Measurements from ENCODE around the gene CLRN3.

CLRN3 gene

GRCh38 chr10:127872011-127872761 lies 20.6 kb downstream of the CLRN3 start:
- Histone ChIP-seq H3K79me1 (ENCODE audit: low read depth, low read length) (no peaks in the 10 kb centered on the region), H3K9me3 (replicated peaks in 1 of 2; ENCODE audit: control insufficient read depth in 2 of 2, insufficient read depth in 1 of 2, low read depth in 1 of 2, low read length in 2 of 2) (peaks cover 0 to 1% of the 10 kb centered on the region in 2 donors), H4K8ac (ENCODE audit: low read depth, low read length) (no peak overlapping the region), H3K27ac (replicated peaks; ENCODE audit: low read length) (no peak overlapping the region), H3K36me3 (replicated peaks in 1 of 2; ENCODE audit: control insufficient read depth in 2 of 2, insufficient read depth in 2 of 2, low read length in 2 of 2) (no peaks in the 10 kb centered on the region), H3K18ac (ENCODE audit: low read length) (peak overlapping the region; percentile 11), H3K4me1 (ENCODE audit: control insufficient read depth in 2 of 2, insufficient read depth in 1 of 2, low read depth in 1 of 2, low read length in 2 of 2) (peaks cover 0 to 5% of the 10 kb centered on the region in 2 donors), H3K27me3 (ENCODE audit: control insufficient read depth in 3 of 3, insufficient read depth in 3 of 3, low read depth in 1 of 3, low read length in 3 of 3) (no peaks in the 10 kb centered on the region), H4K91ac (ENCODE audit: low read depth, low read length, poor library complexity) (no peak overlapping the region), H3K9ac (ENCODE audit: low read depth, low read length, poor library complexity) (no peak overlapping the region), H2BK120ac (ENCODE audit: low read depth, low read length) (no peak overlapping the region), H3K4ac (ENCODE audit: low read length) (no peak overlapping the region), H2BK5ac (ENCODE audit: low read length) (no peak overlapping the region), H3K4me2 (ENCODE audit: insufficient read depth, low read length, poor library complexity, severe bottlenecking) (no peak overlapping the region), H2BK12ac (ENCODE audit: low read length) (no peak overlapping the region), H3K23ac (ENCODE audit: low read depth, low read length, poor library complexity) (no peak overlapping the region), H2BK15ac (ENCODE audit: low read length) (no peak overlapping the region), H2AK5ac (ENCODE audit: low read depth, low read length) (no peak overlapping the region), H2AFZ (ENCODE audit: low read length) (no peak overlapping the region), H3K14ac (ENCODE audit: low read length) (no peak overlapping the region), H3K4me3 (ENCODE audit: low read length in 2 of 2) (peak overlapping the region in 1 of 2 donors; percentile 20)
- WGBS, 2 donors (ENCODE audit: extremely low coverage in 2 of 2, insufficient read length in 2 of 2, insufficient replicate concordance in 1 of 2): no CpG with 5 or more reads among the region's 23 CpGs
- DNase-seq (ENCODE audit: low spot score): no peak

- no CpG with 5 or more reads among the region's 7 CpGs for WGBS, 2 donors (ENCODE audit: extremely low coverage in 2 of 2, insufficient read length in 2 of 2, insufficient replicate concordance in 1 of 2)
- no peak overlapping the region for H2BK12ac ChIP-seq (ENCODE audit: low read length)
- H2BK5ac ChIP-seq (ENCODE audit: low read length): no peak overlapping the region
- no peak overlapping the region for H4K8ac ChIP-seq (ENCODE audit: low read depth, low read length)
- no peak overlapping the region for H2AK5ac ChIP-seq (ENCODE audit: low read depth, low read length)
- H2BK120ac ChIP-seq (ENCODE audit: low read depth, low read length): no peak overlapping the region
- H4K91ac ChIP-seq (ENCODE audit: low read depth, low read length, poor library complexity): no peak overlapping the region
- H3K9me3 ChIP-seq (replicated peaks in 1 of 2; ENCODE audit: control insufficient read depth in 2 of 2, insufficient read depth in 1 of 2, low read depth in 1 of 2, low read length in 2 of 2): peaks cover 0 to 1% of the 10 kb centered on the region in 2 donors
- H3K79me1 ChIP-seq (ENCODE audit: low read depth, low read length): no peaks in the 10 kb centered on the region
- H2AFZ ChIP-seq (ENCODE audit: low read length): no peak overlapping the region
- no peak overlapping the region for H3K23ac ChIP-seq (ENCODE audit: low read depth, low read length, poor library complexity)
- no peak overlapping the region for H2BK15ac ChIP-seq (ENCODE audit: low read length)
- no peak overlapping the region for H3K27ac ChIP-seq (replicated peaks; ENCODE audit: low read length)
- H3K9ac ChIP-seq (ENCODE audit: low read depth, low read length, poor library complexity): no peak overlapping the region
- H3K27me3 ChIP-seq (ENCODE audit: control insufficient read depth in 3 of 3, insufficient read depth in 3 of 3, low read depth in 1 of 3, low read length in 3 of 3): no peaks in the 10 kb centered on the region
- H3K18ac ChIP-seq (ENCODE audit: low read length): no peak overlapping the region
- H3K4me3 ChIP-seq (ENCODE audit: low read length in 2 of 2): no peak overlapping the region
- H3K4me2 ChIP-seq (ENCODE audit: insufficient read depth, low read length, poor library complexity, severe bottlenecking): no peak overlapping the region
- no peak overlapping the region for H3K14ac ChIP-seq (ENCODE audit: low read length)
- no peak for DNase-seq (ENCODE audit: low spot score)
- no peaks in the 10 kb centered on the region for H3K36me3 ChIP-seq (replicated peaks in 1 of 2; ENCODE audit: control insufficient read depth in 2 of 2, insufficient read depth in 2 of 2, low read length in 2 of 2)
- H3K4ac ChIP-seq (ENCODE audit: low read length): no peak overlapping the region
- peaks cover 0 to 5% of the 10 kb centered on the region in 2 donors for H3K4me1 ChIP-seq (ENCODE audit: control insufficient read depth in 2 of 2, insufficient read depth in 1 of 2, low read depth in 1 of 2, low read length in 2 of 2)
These were observed 21.1 kb downstream of the CLRN3 start for GRCh38 chr10:127871631-127872010.

- H3K4ac ChIP-seq (ENCODE audit: low read length): no peak overlapping the region
- no peaks in the 10 kb centered on the region for H3K36me3 ChIP-seq (replicated peaks in 1 of 2; ENCODE audit: control insufficient read depth in 2 of 2, insufficient read depth in 2 of 2, low read length in 2 of 2)
- no peak overlapping the region for H2BK15ac ChIP-seq (ENCODE audit: low read length)
- peaks cover 1% of the 10 kb centered on the region in 2 donors for H3K9me3 ChIP-seq (replicated peaks in 1 of 2; ENCODE audit: control insufficient read depth in 2 of 2, insufficient read depth in 1 of 2, low read depth in 1 of 2, low read length in 2 of 2)
- no peak overlapping the region for H4K8ac ChIP-seq (ENCODE audit: low read depth, low read length)
- H2AFZ ChIP-seq (ENCODE audit: low read length): no peak overlapping the region
- no peak overlapping the region for H3K14ac ChIP-seq (ENCODE audit: low read length)
- H2BK120ac ChIP-seq (ENCODE audit: low read depth, low read length): no peak overlapping the region
- no peak overlapping the region for H2BK12ac ChIP-seq (ENCODE audit: low read length)
- H3K4me3 ChIP-seq (ENCODE audit: low read length in 2 of 2): no peak overlapping the region
- H3K9ac ChIP-seq (ENCODE audit: low read depth, low read length, poor library complexity): no peak overlapping the region
- no peak overlapping the region for H3K27ac ChIP-seq (replicated peaks; ENCODE audit: low read length)
- H3K79me1 ChIP-seq (ENCODE audit: low read depth, low read length): no peaks in the 10 kb centered on the region
- no peaks in the 10 kb centered on the region for H3K27me3 ChIP-seq (ENCODE audit: control insufficient read depth in 3 of 3, insufficient read depth in 3 of 3, low read depth in 1 of 3, low read length in 3 of 3)
- no peak overlapping the region for H3K4me2 ChIP-seq (ENCODE audit: insufficient read depth, low read length, poor library complexity, severe bottlenecking)
- H2AK5ac ChIP-seq (ENCODE audit: low read depth, low read length): no peak overlapping the region
- no peak overlapping the region for H4K91ac ChIP-seq (ENCODE audit: low read depth, low read length, poor library complexity)
- no peak overlapping the region for H2BK5ac ChIP-seq (ENCODE audit: low read length)
- DNase-seq (ENCODE audit: low spot score): no peak
- no peaks in the 10 kb centered on the region for H3K4me1 ChIP-seq (ENCODE audit: control insufficient read depth in 2 of 2, insufficient read depth in 1 of 2, low read depth in 1 of 2, low read length in 2 of 2)
- H3K18ac ChIP-seq (ENCODE audit: low read length): no peak overlapping the region
- H3K23ac ChIP-seq (ENCODE audit: low read depth, low read length, poor library complexity): no peak overlapping the region
These were observed 23.4 kb downstream of the CLRN3 start for GRCh38 chr10:127869329-127869728.

GRCh38 chr10:127867805-127868204 lies 24.9 kb downstream of the CLRN3 start:
- Histone ChIP-seq H3K4me1 (ENCODE audit: control insufficient read depth in 2 of 2, insufficient read depth in 1 of 2, low read depth in 1 of 2, low read length in 2 of 2) (no peaks in the 10 kb centered on the region), H2BK5ac (ENCODE audit: low read length) (no peak overlapping the region), H2BK120ac (ENCODE audit: low read depth, low read length) (no peak overlapping the region), H3K4me2 (ENCODE audit: insufficient read depth, low read length, poor library complexity, severe bottlenecking) (no peak overlapping the region), H3K4me3 (ENCODE audit: low read length in 2 of 2) (no peak overlapping the region), H2BK15ac (ENCODE audit: low read length) (no peak overlapping the region), H4K8ac (ENCODE audit: low read depth, low read length) (no peak overlapping the region), H3K18ac (ENCODE audit: low read length) (no peak overlapping the region), H4K91ac (ENCODE audit: low read depth, low read length, poor library complexity) (no peak overlapping the region), H3K9ac (ENCODE audit: low read depth, low read length, poor library complexity) (no peak overlapping the region), H3K4ac (ENCODE audit: low read length) (no peak overlapping the region), H3K14ac (ENCODE audit: low read length) (no peak overlapping the region), H3K36me3 (replicated peaks in 1 of 2; ENCODE audit: control insufficient read depth in 2 of 2, insufficient read depth in 2 of 2, low read length in 2 of 2) (no peaks in the 10 kb centered on the region), H3K23ac (ENCODE audit: low read depth, low read length, poor library complexity) (no peak overlapping the region), H2BK12ac (ENCODE audit: low read length) (no peak overlapping the region), H3K27me3 (ENCODE audit: control insufficient read depth in 3 of 3, insufficient read depth in 3 of 3, low read depth in 1 of 3, low read length in 3 of 3) (no peaks in the 10 kb centered on the region), H3K27ac (replicated peaks; ENCODE audit: low read length) (no peak overlapping the region), H3K79me1 (ENCODE audit: low read depth, low read length) (no peaks in the 10 kb centered on the region), H3K9me3 (replicated peaks in 1 of 2; ENCODE audit: control insufficient read depth in 2 of 2, insufficient read depth in 1 of 2, low read depth in 1 of 2, low read length in 2 of 2) (peaks cover 5 to 15% of the 10 kb centered on the region in 2 donors), H2AFZ (ENCODE audit: low read length) (no peak overlapping the region), H2AK5ac (ENCODE audit: low read depth, low read length) (no peak overlapping the region)
- no CpG with 5 or more reads among the region's 1 CpG for WGBS, 2 donors (ENCODE audit: extremely low coverage in 2 of 2, insufficient read length in 2 of 2, insufficient replicate concordance in 1 of 2)
- DNase-seq (ENCODE audit: low spot score): no peak
